Right cardiac atrium (tissue), 5 donors: ENCODE data around the gene HCK. TPM values are rescaled to one million over a fixed set of nuclear protein-coding genes. Genes with fewer than 3 reads are reported as not detected.

Experiments used
- ATAC-seq, 2 donors: fragments of 200-7000 bp; cut with Tn5 transposase; one replicate each; pipeline versions ENCODE4 v1.8.0 to v1.9.1; 2020; ENCODE audit warnings: moderate library complexity in 2 of 2, mild to moderate bottlenecking in 1 of 2
- DNase-seq, 3 donors: peaks; one replicate each; pipeline ENCODE4 v3.0.0-alpha.2; 2020
- H3K27ac ChIP-seq: one replicate; pipeline ENCODE4 v1.5.1; 2013; ENCODE audit warnings: mild to moderate bottlenecking, low read length, control low read depth, moderate library complexity
- H3K27me3 ChIP-seq: one replicate; pipeline ENCODE4 v1.6.1; 2013; ENCODE audit not compliant: control insufficient read depth, insufficient read depth
- H3K4me1 ChIP-seq: one replicate; pipeline ENCODE4 v1.6.1; 2013; ENCODE audit warnings: low read length; ENCODE audit not compliant: control insufficient read depth, insufficient read depth
- H3K4me3 ChIP-seq: one replicate; pipeline ENCODE4 v1.5.1; 2013; ENCODE audit warnings: low read length, control low read depth
- H3K9me3 ChIP-seq: one replicate; pipeline ENCODE4 v1.6.1; 2013; ENCODE audit warnings: low read length; ENCODE audit not compliant: control insufficient read depth
- WGBS: extraction: QIAGEN DNeasy Blood & Tissue Kit; methylation state at CpG from one replicate; pipeline ENCODE4 v1.1.7; 2013; 5-methylcytosine and 5-hydroxymethylcytosine counted together
- intact Hi-C, 4 donors: fragments of 100-400 bp; cut with DNase I; formaldehyde crosslinking; loops; one replicate each; pipeline versions ENCODE4 v1.11.0 to v1.14.0; 2022 to 2023
- polyA plus RNA-seq: library from polyadenylated mRNA; stranded (reverse); fragments of 200-250 nt; gene quantifications from one replicate; pipeline ENCODE4 v1.2.3, GENCODE V29; 2013
- total RNA-seq, 4 donors: library from RNA; stranded (reverse); fragmentation: NEBNext Ultra II Directional; extraction: Animal tissue kit (Norgen Biotek cat#: 25700); gene quantifications; one replicate each; pipeline ENCODE4 v1.2.1, GENCODE V29; 2021
- donor health status: healthy with polysubstance abuse.
- donor health status: DM: no; HTN: yes; CAD: no.
- donor health status: DM: no; HTN: no; CAD: no.
- donor health status: DM: no; HTN: yes; CAD: no; lungs with severe emphysema.
- donor health status: DM: yes; HTN: yes; CAD: no.

Gene HCK
- total and polyA plus RNA-seq, 5 donors, result 2.2 to 9.0 (median 7.4) TPM

DNA sequence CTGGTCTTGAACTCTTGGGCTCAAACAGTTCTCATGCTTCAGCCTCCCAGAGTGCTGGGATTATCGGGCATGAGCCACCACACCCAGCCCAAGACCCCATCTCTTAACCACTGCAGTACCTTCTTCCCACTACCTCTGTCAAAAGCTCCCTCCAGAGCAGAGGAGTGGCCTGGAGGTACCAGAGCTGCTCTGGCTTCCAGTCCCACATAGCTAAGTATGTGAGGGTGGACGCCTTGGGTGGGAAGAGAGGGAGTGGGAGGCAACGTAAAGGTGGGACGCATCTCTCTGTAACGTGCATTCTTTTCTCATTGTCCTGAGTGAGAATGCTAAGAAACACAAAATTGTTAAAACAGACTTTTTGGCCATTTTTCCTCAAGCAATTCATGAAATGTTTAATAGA, 82.0 kb downstream of the HCK start:
- Histone ChIP-seq H3K4me3 (no peak overlapping the region), H3K27me3 (no peaks in the 10 kb centered on the region), H3K27ac (no peak overlapping the region), H3K4me1 (no peaks in the 10 kb centered on the region), H3K9me3 (no peaks in the 10 kb centered on the region)
- intact Hi-C loops, result no loop called here
- no peak for DNase-seq
- WGBS, result 91% methylated on average over 5 of the region's 5 CpGs
- no peak for ATAC-seq

DNA sequence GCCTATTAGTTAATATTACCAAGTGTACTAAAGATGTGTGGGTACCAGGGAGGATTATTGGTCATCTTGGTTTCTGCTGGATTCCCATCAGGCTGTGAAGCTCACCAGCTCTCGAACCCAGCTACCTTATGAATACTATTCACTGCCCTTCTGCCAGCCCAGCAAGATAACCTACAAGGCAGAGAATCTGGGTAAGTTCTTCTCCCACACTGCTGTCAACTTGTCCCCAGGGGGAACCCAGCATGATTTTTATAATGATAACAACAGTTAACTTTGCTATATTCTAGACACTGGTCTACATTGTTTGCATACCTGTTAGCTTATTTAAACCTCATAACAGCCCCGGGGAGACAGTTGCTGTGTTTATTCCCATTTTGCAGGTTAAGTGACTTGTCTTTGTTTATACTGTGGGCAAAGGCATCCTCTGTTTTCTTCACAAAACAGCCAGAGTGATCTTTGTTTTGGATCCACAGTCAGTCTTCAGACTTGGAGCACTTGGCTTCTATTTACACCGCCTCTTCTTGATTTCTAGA, 84.0 kb downstream of the HCK start:
- no peak for DNase-seq
- H3K27me3 ChIP-seq, result no peaks in the 10 kb centered on the region
- intact Hi-C loops, result no loop called here
- no peaks in the 10 kb centered on the region for H3K4me1 ChIP-seq
- no peak overlapping the region for H3K27ac ChIP-seq
- no peaks in the 10 kb centered on the region for H3K9me3 ChIP-seq
- H3K4me3 ChIP-seq, result no peak overlapping the region
- 82% methylated on average over 3 of the region's 3 CpGs for WGBS
- no peak for ATAC-seq

DNA sequence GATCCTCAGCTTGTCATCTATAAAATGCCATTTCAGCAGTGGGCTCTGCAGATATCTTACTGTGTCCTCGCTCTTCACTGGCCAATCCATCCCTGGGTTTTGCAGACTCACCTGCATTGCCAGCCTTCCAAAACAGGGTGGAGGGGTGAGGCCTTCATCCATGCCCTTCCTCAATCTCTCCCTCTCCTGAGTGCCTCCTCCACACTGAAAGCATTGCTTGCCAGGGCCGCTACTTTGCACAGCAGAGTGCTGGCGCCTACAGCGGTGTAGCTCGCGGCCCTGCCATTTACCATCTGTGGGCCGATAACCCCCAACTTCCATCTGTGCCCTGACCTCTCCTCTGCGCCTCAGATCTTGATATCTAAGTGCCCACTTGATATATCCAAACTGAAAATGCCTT, 86.9 kb downstream of the HCK start:
- H3K9me3 ChIP-seq, result no peaks in the 10 kb centered on the region
- 99% methylated on average over 8 of the region's 8 CpGs for WGBS
- no peak overlapping the region for H3K4me3 ChIP-seq
- H3K27ac ChIP-seq, result no peak overlapping the region
- DNase-seq, result no peak
- no peaks in the 10 kb centered on the region for H3K27me3 ChIP-seq
- ATAC-seq, result no peak
- H3K4me1 ChIP-seq, result no peaks in the 10 kb centered on the region
- intact Hi-C loops, result no loop called here

DNA sequence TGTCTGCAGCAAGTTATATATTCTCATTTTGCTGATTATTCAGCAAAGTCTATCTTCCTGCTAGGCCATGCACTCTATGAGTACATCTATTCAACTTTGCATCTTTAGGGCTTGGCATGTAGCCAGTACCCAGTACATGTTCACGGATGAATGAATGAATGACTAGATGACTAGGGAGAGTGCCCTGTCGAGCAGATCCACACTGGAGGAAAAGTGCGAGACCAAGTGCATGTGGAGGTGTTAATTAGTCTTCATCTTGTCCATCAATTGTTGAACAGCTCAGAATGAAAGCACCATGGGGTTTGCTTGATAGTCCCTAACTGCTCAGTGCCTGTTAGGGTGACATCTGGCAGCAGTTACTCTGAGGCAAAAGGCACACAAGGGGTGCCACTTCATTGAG, 87.9 kb downstream of the HCK start:
- DNase-seq (no peak), ATAC-seq (no peak)
- Histone ChIP-seq H3K4me1 (no peaks in the 10 kb centered on the region), H3K27ac (no peak overlapping the region), H3K27me3 (no peaks in the 10 kb centered on the region), H3K4me3 (no peak overlapping the region), H3K9me3 (no peaks in the 10 kb centered on the region)
- intact Hi-C loops, result no loop called here
- 88% methylated on average over 3 of the region's 3 CpGs for WGBS

DNA sequence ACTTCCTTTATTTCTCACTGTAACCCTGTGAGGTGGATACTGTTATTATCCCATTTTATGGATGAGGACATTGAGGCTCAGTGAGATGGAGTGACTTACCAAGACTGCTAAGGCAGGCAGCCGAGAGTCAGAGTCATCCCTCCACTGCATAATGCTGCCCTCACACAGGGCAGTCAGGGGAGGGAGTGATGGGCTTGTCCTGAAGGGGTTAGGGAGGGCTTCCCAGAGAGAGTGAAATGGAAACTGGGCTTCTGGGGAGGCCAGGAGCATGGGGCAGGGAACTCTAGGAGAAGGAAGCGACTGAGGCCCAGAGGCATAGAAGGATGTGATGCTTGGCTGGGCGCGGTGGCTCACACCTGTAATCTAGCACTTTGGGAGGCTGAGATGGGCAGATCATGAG, 88.6 kb downstream of the HCK start:
- Histone ChIP-seq H3K4me1 (no peaks in the 10 kb centered on the region), H3K27me3 (no peaks in the 10 kb centered on the region), H3K9me3 (no peaks in the 10 kb centered on the region), H3K27ac (no peak overlapping the region), H3K4me3 (no peak overlapping the region)
- intact Hi-C loops, result no loop called here
- ATAC-seq (no peak), DNase-seq (no peak)
- WGBS, result 73% methylated on average over 4 of the region's 4 CpGs

DNA sequence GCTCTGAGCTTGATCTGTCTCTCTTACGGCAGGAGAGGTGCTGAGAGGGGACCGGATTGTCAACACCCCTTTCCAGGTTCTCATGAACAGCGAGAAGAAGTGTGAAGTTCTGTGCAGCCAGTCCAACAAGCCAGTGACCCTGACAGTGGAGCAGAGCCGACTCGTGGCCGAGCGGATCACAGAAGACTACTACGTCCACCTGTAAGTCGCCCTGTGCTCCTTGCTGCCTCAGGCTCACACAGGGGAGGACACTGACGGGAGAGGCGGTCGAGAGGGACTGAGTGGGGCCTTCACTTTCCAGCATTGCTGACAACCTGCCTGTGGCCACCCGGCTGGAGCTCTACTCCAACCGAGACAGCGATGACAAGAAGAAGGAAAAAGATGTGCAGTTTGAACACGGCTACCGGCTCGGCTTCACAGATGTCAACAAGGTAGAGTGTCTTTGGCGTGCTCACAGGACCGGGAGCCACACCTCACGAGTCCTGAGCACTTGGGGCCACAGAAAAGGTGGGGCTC, 89.5 kb downstream of the HCK start:
- H3K4me1 ChIP-seq, result no peaks in the 10 kb centered on the region
- H3K9me3 ChIP-seq, result no peaks in the 10 kb centered on the region
- H3K4me3 ChIP-seq, result no peak overlapping the region
- H3K27me3 ChIP-seq, result no peaks in the 10 kb centered on the region
- 82% methylated on average over 21 of the region's 21 CpGs for WGBS
- ATAC-seq (no peak), DNase-seq (no peak)
- intact Hi-C loops, result no loop called here
- H3K27ac ChIP-seq, result no peak overlapping the region

DNA sequence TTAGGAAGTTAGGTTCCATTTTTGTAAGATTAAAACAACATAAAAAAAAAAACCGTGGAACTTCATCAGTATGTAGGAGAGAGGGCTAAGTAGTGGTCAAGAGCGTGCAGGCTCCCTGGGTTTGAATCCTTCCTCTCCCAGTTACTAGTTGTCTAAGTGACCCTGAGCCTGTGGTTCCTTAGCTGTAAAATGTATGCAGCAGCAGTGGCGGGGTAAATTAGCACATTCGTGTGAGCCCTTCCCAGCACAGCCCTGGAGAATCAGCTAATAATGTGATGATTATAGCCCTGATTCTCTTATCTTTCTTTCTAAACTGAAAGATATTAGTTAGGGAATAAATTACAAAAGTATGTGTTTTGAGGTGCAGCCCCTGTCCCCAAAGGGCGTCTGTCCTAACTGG, 90.0 kb downstream of the HCK start:
- H3K9me3 ChIP-seq, result no peaks in the 10 kb centered on the region
- no peak overlapping the region for H3K27ac ChIP-seq
- WGBS, result 90% methylated on average over 5 of the region's 5 CpGs
- H3K4me1 ChIP-seq, result no peaks in the 10 kb centered on the region
- no peak for DNase-seq
- no peaks in the 10 kb centered on the region for H3K27me3 ChIP-seq
- no peak overlapping the region for H3K4me3 ChIP-seq
- intact Hi-C loops, result no loop called here
- ATAC-seq, result no peak

DNA sequence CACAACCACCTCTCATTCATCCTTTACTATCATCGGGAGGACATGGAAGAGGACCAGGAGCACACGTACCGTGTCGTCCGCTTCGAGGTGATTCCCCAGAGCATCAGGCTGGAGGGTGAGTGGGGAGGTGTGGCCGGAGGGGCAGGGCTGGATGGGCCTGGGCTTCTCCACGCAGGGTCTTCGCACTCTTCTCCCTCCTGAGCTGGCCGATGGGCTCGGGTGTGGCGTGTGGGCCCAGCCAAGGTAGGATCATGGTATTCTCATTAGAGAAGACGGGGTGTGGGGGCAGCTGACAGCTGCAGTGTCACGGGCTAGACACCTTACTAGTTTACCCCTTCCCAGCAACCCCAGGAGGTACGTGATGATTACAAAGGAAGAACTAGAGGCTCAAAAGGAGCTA, 90.9 kb downstream of the HCK start:
- H3K27me3 ChIP-seq, result no peaks in the 10 kb centered on the region
- no peaks in the 10 kb centered on the region for H3K9me3 ChIP-seq
- DNase-seq (no peak), ATAC-seq (no peak)
- 95% methylated on average over 15 of the region's 15 CpGs for WGBS
- intact Hi-C loops, result no loop called here
- H3K4me1 ChIP-seq, result no peaks in the 10 kb centered on the region
- H3K4me3 ChIP-seq, result no peak overlapping the region
- H3K27ac ChIP-seq, result no peak overlapping the region

DNA sequence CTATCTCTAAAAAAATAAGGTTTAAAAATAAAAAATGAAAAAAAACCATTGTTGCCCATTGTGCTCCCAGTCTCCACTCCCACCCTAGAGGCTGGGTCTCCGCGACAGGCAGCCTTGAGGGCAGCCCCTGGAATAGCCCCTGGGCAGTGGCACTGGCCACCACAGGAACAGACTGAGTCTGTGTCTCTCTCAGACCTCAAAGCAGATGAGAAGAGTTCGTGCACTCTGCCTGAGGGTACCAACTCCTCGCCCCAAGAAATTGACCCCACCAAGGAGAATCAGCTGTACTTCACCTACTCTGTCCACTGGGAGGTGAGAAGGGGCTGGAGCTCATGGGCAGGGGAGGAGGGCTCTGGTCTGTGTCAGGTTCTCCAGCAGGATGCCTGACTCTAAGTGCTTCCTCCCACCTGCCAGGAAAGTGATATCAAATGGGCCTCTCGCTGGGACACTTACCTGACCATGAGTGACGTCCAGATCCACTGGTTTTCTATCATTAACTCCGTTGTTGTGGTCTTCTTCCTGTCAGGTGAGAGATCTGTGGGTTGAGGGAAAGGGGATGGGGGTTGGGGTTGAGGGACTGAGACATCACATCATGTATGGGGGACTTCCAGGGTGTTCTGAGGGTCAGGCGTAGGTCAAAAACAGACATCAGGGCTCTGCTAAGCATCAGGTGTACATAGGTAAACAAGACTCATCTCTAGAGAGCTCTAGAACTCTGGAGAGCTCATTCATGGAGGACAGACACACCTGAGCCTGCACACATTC, 93.0 kb downstream of the HCK start:
- H3K27me3 ChIP-seq, result no peaks in the 10 kb centered on the region
- ATAC-seq (no peak), DNase-seq (no peak)
- intact Hi-C loops, result no loop called here
- H3K4me1 ChIP-seq, result no peaks in the 10 kb centered on the region
- no peak overlapping the region for H3K27ac ChIP-seq
- H3K9me3 ChIP-seq, result no peaks in the 10 kb centered on the region
- 93% methylated on average over 8 of the region's 8 CpGs for WGBS
- no peak overlapping the region for H3K4me3 ChIP-seq

DNA sequence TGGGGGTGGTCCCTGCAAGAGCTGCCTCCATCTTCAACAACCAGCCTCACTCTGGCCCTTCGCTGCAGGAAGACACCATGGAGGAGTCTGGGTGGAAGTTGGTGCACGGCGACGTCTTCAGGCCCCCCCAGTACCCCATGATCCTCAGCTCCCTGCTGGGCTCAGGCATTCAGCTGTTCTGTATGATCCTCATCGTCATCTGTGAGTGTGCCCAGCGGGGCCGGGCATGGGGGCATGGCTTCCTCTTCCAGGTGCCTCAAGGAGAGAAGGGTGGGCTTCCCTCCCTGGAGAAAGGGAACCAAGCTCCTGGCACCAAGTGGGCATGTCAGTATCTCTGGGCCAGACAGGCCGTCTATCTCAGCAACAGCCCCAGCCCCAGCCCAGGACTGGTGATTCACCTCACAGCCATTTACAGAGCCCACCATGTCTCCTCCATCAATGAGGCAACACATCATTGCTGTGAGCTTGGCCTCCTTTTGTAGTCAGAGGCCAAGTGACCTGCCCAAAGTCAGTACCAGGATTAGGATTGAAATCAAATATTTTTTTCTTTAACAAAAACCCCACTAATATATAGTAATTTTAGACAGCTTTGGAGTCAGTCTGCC, 97.6 kb downstream of the HCK start:
- ATAC-seq, result no peak
- intact Hi-C loops, result no loop called here
- Histone ChIP-seq H3K4me1 (no peaks in the 10 kb centered on the region), H3K27ac (no peak overlapping the region), H3K9me3 (no peaks in the 10 kb centered on the region), H3K4me3 (no peak overlapping the region), H3K27me3 (no peaks in the 10 kb centered on the region)
- DNase-seq, result no peak
- WGBS, result 77% methylated on average over 8 of the region's 8 CpGs

DNA sequence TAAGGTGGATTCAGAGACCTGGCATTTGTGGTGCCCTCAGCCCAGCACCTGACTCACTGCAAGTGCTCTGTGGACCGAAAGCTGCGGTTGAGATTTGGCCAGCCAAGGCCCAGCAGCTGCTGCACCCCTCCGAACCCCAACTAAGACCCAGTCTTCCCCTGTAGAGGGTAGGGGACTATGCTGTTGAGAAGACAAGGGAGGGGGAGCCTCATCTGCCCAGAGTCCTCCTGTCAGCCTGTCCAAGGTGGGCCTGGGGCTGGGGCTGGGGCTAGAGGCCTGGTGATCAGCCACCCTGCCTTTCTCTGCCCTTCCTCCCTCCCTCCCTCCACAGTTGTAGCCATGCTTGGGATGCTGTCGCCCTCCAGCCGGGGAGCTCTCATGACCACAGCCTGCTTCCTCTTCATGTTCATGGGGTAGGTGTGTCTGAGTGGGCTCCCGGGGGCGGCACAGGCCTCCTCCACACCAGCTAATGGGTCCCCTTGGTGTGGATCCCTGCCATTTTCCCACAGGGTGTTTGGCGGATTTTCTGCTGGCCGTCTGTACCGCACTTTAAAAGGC, 98.3 kb downstream of the HCK start:
- no peaks in the 10 kb centered on the region for H3K9me3 ChIP-seq
- H3K4me3 ChIP-seq, result no peak overlapping the region
- ATAC-seq, result no peak
- peaks cover 5% of the 10 kb centered on the region for H3K4me1 ChIP-seq
- WGBS, result 90% methylated on average over 10 of the region's 10 CpGs
- no peak overlapping the region for H3K27ac ChIP-seq
- H3K27me3 ChIP-seq, result no peaks in the 10 kb centered on the region
- no peak for DNase-seq
- intact Hi-C loops, result no loop called here
